LNCAP (cell line): Measurements from ENCODE around the gene ZMYND11.

Experiments
- TF ChIP-seq, protein P1 (sequence below): fragments of 450-650 bp; IDR thresholded peaks from 2 replicates; pipeline ENCODE4 v1.5.1; 2017; ENCODE audit warnings: mild to moderate bottlenecking

Gene ZMYND11

DNA sequence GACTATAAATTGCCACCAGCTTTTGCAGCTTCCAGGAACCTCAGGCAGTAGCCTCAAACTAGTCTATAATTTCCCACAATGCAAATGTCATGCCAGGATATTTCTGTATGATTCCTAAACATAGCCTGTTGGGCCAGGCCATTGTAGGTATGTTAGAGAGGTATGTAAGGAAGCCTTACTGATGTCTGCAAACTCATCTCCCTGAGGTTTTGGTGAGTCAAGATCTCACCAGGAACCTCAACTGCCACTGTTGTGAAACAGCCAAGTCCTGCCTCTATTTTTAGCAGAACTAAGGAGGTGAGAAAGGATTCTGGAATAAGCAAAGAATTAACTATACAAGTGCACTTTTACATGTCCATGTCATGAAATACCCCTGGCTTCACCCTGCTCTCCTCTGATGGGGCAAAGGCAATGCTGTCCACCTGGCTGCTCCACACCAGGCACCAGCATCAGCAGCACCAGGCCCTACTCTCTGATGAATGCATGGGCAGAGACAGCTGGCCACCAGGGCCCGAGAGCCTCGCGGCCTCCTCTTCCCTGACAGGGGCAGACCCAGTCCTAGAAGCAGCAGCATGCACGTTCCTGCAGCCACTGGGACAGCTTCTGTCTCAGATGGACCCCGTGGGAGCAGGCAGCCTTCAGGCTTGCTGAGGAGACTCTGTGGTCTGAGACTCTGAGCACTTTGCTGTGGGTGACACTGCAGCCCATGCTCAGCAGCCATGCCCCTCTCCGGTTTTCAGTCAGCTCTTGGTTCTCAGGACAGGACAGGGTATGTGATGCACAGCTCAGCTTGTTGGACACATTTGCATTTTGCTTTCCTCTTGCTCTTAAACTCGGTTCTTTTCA, 147.3 kb downstream of the ZMYND11 start:
- TF ChIP-seq, protein P1, sequence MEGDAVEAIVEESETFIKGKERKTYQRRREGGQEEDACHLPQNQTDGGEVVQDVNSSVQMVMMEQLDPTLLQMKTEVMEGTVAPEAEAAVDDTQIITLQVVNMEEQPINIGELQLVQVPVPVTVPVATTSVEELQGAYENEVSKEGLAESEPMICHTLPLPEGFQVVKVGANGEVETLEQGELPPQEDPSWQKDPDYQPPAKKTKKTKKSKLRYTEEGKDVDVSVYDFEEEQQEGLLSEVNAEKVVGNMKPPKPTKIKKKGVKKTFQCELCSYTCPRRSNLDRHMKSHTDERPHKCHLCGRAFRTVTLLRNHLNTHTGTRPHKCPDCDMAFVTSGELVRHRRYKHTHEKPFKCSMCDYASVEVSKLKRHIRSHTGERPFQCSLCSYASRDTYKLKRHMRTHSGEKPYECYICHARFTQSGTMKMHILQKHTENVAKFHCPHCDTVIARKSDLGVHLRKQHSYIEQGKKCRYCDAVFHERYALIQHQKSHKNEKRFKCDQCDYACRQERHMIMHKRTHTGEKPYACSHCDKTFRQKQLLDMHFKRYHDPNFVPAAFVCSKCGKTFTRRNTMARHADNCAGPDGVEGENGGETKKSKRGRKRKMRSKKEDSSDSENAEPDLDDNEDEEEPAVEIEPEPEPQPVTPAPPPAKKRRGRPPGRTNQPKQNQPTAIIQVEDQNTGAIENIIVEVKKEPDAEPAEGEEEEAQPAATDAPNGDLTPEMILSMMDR, result no peak

DNA sequence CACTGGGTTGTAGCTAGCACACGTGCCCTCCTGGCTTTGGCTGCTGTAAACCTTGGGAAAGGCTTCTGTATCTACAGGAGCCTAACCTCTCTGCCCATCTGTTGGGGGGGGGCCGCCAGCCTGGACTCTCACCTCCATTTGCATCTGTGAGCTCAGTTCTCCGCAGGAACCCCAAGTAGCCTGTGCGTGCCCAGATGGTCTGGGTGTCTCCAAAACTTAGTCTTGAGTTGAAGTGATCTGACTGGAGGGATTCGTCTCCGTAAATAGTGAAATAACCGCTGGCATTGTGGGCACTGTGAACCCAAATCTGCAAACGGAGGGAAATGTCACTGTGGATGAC, 147.9 kb downstream of the ZMYND11 start:
- TF ChIP-seq, protein P1, result no peak

- TF ChIP-seq, protein P1, result no peak
Measured at GRCh38 chr10:283916-284356, 148.7 kb downstream of the ZMYND11 start.

DNA sequence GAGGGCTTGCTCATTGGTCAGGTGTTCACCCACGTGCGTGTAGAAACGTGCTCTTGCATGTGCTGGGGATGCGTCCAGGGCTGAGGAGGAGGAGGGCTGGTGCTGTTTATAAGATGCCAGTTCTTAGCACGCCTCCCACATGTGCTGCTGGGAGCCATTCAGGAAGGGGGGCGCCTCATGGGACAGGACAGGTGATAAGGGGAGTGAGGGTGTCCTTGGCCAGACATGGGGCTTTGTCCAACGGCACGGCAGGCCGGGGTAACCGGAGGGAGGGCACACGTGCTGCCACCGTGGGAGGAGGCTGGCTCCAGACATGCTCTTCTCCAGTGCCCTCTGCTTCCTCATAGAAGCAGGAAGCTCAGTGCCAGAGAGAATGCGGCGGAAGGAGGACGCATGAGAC, 150.0 kb downstream of the ZMYND11 start:
- TF ChIP-seq, protein P1, result no peak

GRCh38 chr10:287026-287709, 151.9 kb downstream of the ZMYND11 start:
- TF ChIP-seq, protein P1, result no peak

GRCh38 chr10:287814-288213, 152.6 kb downstream of the ZMYND11 start:
- TF ChIP-seq, protein P1, result no peak

- TF ChIP-seq, protein P1, result no peak
Measured at GRCh38 chr10:288316-289200, 153.3 kb downstream of the ZMYND11 start.
